Smooth muscle cell (in vitro differentiated cells): ENCODE results near the gene HDAC1. TPM values are rescaled to one million over a fixed set of nuclear protein-coding genes. Genes with fewer than 3 reads are reported as not detected.

Source experiments
- DNase-seq: peaks from one replicate; lab custom pipeline; 2025; ENCODE audit not compliant: unreplicated experiment; lab: John Stamatoyannopoulos, UW
- H2AFZ ChIP-seq: fragments of 200-600 bp; sonication (generic); 2 replicates; pipeline ENCODE4 v1.6.0; 2016; ENCODE audit warnings: antibody characterized with exemption, low read depth, mild to moderate bottlenecking
- H3F3A ChIP-seq: fragments of 200-600 bp; sonication (generic); 2 replicates; pipeline ENCODE4 v1.6.0; 2017; ENCODE audit warnings: antibody characterized with exemption, low read depth
- H3K27ac ChIP-seq: fragments of 200-600 bp; sonication (generic); 2 replicates; pipeline ENCODE4 v1.5.1; 2016; ENCODE audit warnings: low read depth, mild to moderate bottlenecking
- H3K27me3 ChIP-seq: fragments of 200-600 bp; sonication (generic); 2 replicates; pipeline ENCODE4 v1.6.1; 2016; ENCODE audit warnings: low read depth, mild to moderate bottlenecking
- H3K36me3 ChIP-seq: fragments of 200-600 bp; sonication (generic); 2 replicates; pipeline ENCODE4 v1.5.1; 2016; ENCODE audit warnings: low read depth
- H3K4me1 ChIP-seq: fragments of 200-600 bp; sonication (generic); 2 replicates; pipeline ENCODE4 v1.5.1; 2016; ENCODE audit warnings: low read depth
- H3K4me2 ChIP-seq: fragments of 200-600 bp; sonication (generic); 2 replicates; pipeline ENCODE4 v1.6.0; 2016; ENCODE audit warnings: mild to moderate bottlenecking
- H3K4me3 ChIP-seq: fragments of 200-600 bp; sonication (generic); 2 replicates; pipeline ENCODE4 v1.5.1; 2016; ENCODE audit warnings: mild to moderate bottlenecking
- H3K79me2 ChIP-seq: fragments of 200-600 bp; sonication (generic); 2 replicates; pipeline ENCODE4 v1.6.0; 2016; ENCODE audit warnings: low read depth, mild to moderate bottlenecking
- H3K9ac ChIP-seq: fragments of 200-600 bp; sonication (generic); 2 replicates; pipeline ENCODE4 v1.6.0; 2016; ENCODE audit warnings: low read depth
- H3K9me3 ChIP-seq: fragments of 200-600 bp; sonication (generic); replicated peaks from 2 replicates; pipeline ENCODE4 v1.5.1; 2016; ENCODE audit warnings: low read depth
- H4K20me1 ChIP-seq: fragments of 200-600 bp; sonication (generic); 2 replicates; pipeline ENCODE4 v1.6.0; 2016; ENCODE audit warnings: low read depth
- CTCF ChIP-seq: fragments of 200-600 bp; sonication (generic); IDR thresholded peaks from 2 replicates; pipeline ENCODE4 v1.5.1; 2017; ENCODE audit warnings: borderline replicate concordance, mild to moderate bottlenecking, antibody characterized with exemption; ENCODE audit not compliant: insufficient read depth, poor library complexity, severe bottlenecking
- WGBS: methylation state at CpG from one replicate; pipeline ENCODE4 v1.1.7; 2016; ENCODE audit warnings: low lambda C conversion rate; 5-methylcytosine and 5-hydroxymethylcytosine counted together
- polyA plus RNA-seq: library from polyadenylated mRNA; unstranded; fragments of >200 nt; fragmentation: Nextera tagmentation; extraction: Ambion mirVana; gene quantifications from 2 replicates; pipeline ENCODE4 v1.2.1, GENCODE V29; 2016
- total RNA-seq: library from RNA; depleted of rRNA; stranded (reverse); fragments of >200 nt; gene quantifications from 2 replicates; pipeline ENCODE4 v1.2.3, GENCODE V29; 2014

Gene HDAC1
- total and polyA plus RNA-seq, 2 experiments from 2014 or later: 29.3 to 48.8 TPM

GRCh38 chr1:32341971-32342370 lies 50.1 kb downstream of the HDAC1 start:
- no peak overlapping the region for H2AFZ ChIP-seq
- no peak overlapping the region for H3K4me2 ChIP-seq
- no peaks in the 10 kb centered on the region for H3K27me3 ChIP-seq
- H3K36me3 ChIP-seq: no peaks in the 10 kb centered on the region
- whole genome bisulfite sequencing: 83% methylated on average over 5 of the region's 5 CpGs
- no peak overlapping the region for H3K4me3 ChIP-seq
- no peaks in the 10 kb centered on the region for H4K20me1 ChIP-seq
- H3K9me3 ChIP-seq: no peaks in the 10 kb centered on the region
- peaks cover 4% of the 10 kb centered on the region for H3F3A ChIP-seq
- DNase-seq: no peak
- H3K27ac ChIP-seq: no peak overlapping the region
- no peak for TF ChIP-seq CTCF
- H3K4me1 ChIP-seq: peaks cover 18% of the 10 kb centered on the region
- no peaks in the 10 kb centered on the region for H3K79me2 ChIP-seq
- H3K9ac ChIP-seq: no peak overlapping the region

GRCh38 chr1:32342704-32343103 lies 50.8 kb downstream of the HDAC1 start:
- TF ChIP-seq CTCF: no peak
- no peak overlapping the region for H3K27ac ChIP-seq
- WGBS: 94% methylated on average over 10 of the region's 10 CpGs
- H3K9me3 ChIP-seq: no peaks in the 10 kb centered on the region
- H3K79me2 ChIP-seq: no peaks in the 10 kb centered on the region
- peaks cover 10% of the 10 kb centered on the region for H3K4me1 ChIP-seq
- no peak overlapping the region for H3K4me3 ChIP-seq
- H3K36me3 ChIP-seq: no peaks in the 10 kb centered on the region
- peaks cover 4% of the 10 kb centered on the region for H3F3A ChIP-seq
- no peak overlapping the region for H3K9ac ChIP-seq
- H2AFZ ChIP-seq: no peak overlapping the region
- DNase-seq: no peak
- no peaks in the 10 kb centered on the region for H4K20me1 ChIP-seq
- H3K4me2 ChIP-seq: no peak overlapping the region
- H3K27me3 ChIP-seq: no peaks in the 10 kb centered on the region

GRCh38 chr1:32345289-32345827 lies 53.5 kb downstream of the HDAC1 start:
- WGBS: 87% methylated on average over 8 of the region's 8 CpGs
- Histone ChIP-seq H3K36me3 (no peaks in the 10 kb centered on the region), H3K4me1 (no peaks in the 10 kb centered on the region), H3K27ac (no peak overlapping the region), H3K4me3 (no peak overlapping the region), H3K9ac (no peak overlapping the region), H3K79me2 (no peaks in the 10 kb centered on the region), H3K4me2 (no peak overlapping the region), H2AFZ (no peak overlapping the region), H3K27me3 (no peaks in the 10 kb centered on the region), H4K20me1 (no peaks in the 10 kb centered on the region), H3F3A (peaks cover 9% of the 10 kb centered on the region), H3K9me3 (no peaks in the 10 kb centered on the region)
- no peak for DNase-seq
- TF ChIP-seq CTCF: no peak

- Histone ChIP-seq H3K27me3 (no peaks in the 10 kb centered on the region), H3K4me3 (no peak overlapping the region), H4K20me1 (no peaks in the 10 kb centered on the region), H3K9me3 (no peaks in the 10 kb centered on the region), H3K79me2 (no peaks in the 10 kb centered on the region), H3K9ac (no peak overlapping the region), H3K4me2 (no peak overlapping the region), H2AFZ (no peak overlapping the region), H3K27ac (no peak overlapping the region), H3K36me3 (no peaks in the 10 kb centered on the region), H3K4me1 (no peaks in the 10 kb centered on the region), H3F3A (peaks cover 12% of the 10 kb centered on the region)
- WGBS: 89% methylated on average over 9 of the region's 9 CpGs
- no peak for TF ChIP-seq CTCF
- no peak for DNase-seq
Measured at GRCh38 chr1:32346532-32347157, 54.8 kb downstream of the HDAC1 start.
